Endothelial cell (in vitro differentiated cells): Measurements from ENCODE around the gene ADGRV1. TPM values are rescaled to one million over a fixed set of nuclear protein-coding genes. Genes with fewer than 3 reads are reported as not detected.

Experiments
- DNase-seq: peaks from one replicate; pipeline ENCODE4 v3.0.0; 2021; ENCODE audit warnings: low spot score
- H3K27ac Mint-ChIP-seq: one replicate; pipeline ENCODE4 v1.8.0; 2021; ENCODE audit warnings: mixed read lengths, inconsistent platforms; ENCODE audit not compliant: unreplicated experiment
- H3K27me3 Mint-ChIP-seq: one replicate; pipeline ENCODE4 v1.8.0; 2021; ENCODE audit warnings: mild to moderate bottlenecking, moderate library complexity, mixed read lengths, inconsistent platforms; ENCODE audit not compliant: unreplicated experiment
- H3K36me3 Mint-ChIP-seq: one replicate; pipeline ENCODE4 v1.8.0; 2021; ENCODE audit warnings: mild to moderate bottlenecking, low read depth, mixed read lengths, inconsistent platforms; ENCODE audit not compliant: unreplicated experiment
- H3K4me1 Mint-ChIP-seq: one replicate; pipeline ENCODE4 v1.8.0; 2021; ENCODE audit warnings: mild to moderate bottlenecking, mixed read lengths, inconsistent platforms; ENCODE audit not compliant: unreplicated experiment
- H3K4me3 Mint-ChIP-seq: one replicate; pipeline ENCODE4 v1.8.0; 2021; ENCODE audit warnings: mild to moderate bottlenecking, mixed read lengths, inconsistent platforms; ENCODE audit not compliant: unreplicated experiment
- H3K9me3 Mint-ChIP-seq: one replicate; pipeline ENCODE4 v1.8.0; 2021; ENCODE audit warnings: mixed read lengths, inconsistent platforms; ENCODE audit not compliant: unreplicated experiment
- total RNA-seq: library from RNA; stranded (reverse); fragmentation: NEBNext Ultra II Directional; extraction: Animal tissue kit (Norgen Biotek cat#: 25700); gene quantifications from one replicate; pipeline ENCODE4 v1.2.1, GENCODE V29; 2021; ENCODE audit not compliant: unreplicated experiment
- TF ChIP-seq, protein P1 (sequence below): fragments of 200-600 bp; sonication (generic); IDR thresholded peaks from one replicate; pipeline ENCODE4 v1.5.0; 2021; ENCODE audit warnings: antibody characterized with exemption; ENCODE audit not compliant: unreplicated experiment

The ADGRV1 gene
- total RNA-seq, 1 donor from 2014 or later, result 23.1 TPM

GRCh38 chr5:91020065-91020800, 461.6 kb downstream of the ADGRV1 start:
- Mint-ChIP-seq H3K36me3 (no peaks in the 10 kb centered on the region), H3K4me3 (no peak overlapping the region), H3K27me3 (peaks cover 2% of the 10 kb centered on the region), H3K9me3 (no peaks in the 10 kb centered on the region), H3K4me1 (peaks cover 2% of the 10 kb centered on the region), H3K27ac (no peak overlapping the region)
- TF ChIP-seq, protein P1, sequence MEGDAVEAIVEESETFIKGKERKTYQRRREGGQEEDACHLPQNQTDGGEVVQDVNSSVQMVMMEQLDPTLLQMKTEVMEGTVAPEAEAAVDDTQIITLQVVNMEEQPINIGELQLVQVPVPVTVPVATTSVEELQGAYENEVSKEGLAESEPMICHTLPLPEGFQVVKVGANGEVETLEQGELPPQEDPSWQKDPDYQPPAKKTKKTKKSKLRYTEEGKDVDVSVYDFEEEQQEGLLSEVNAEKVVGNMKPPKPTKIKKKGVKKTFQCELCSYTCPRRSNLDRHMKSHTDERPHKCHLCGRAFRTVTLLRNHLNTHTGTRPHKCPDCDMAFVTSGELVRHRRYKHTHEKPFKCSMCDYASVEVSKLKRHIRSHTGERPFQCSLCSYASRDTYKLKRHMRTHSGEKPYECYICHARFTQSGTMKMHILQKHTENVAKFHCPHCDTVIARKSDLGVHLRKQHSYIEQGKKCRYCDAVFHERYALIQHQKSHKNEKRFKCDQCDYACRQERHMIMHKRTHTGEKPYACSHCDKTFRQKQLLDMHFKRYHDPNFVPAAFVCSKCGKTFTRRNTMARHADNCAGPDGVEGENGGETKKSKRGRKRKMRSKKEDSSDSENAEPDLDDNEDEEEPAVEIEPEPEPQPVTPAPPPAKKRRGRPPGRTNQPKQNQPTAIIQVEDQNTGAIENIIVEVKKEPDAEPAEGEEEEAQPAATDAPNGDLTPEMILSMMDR, result no peak
- DNase-seq, result no peak

DNA sequence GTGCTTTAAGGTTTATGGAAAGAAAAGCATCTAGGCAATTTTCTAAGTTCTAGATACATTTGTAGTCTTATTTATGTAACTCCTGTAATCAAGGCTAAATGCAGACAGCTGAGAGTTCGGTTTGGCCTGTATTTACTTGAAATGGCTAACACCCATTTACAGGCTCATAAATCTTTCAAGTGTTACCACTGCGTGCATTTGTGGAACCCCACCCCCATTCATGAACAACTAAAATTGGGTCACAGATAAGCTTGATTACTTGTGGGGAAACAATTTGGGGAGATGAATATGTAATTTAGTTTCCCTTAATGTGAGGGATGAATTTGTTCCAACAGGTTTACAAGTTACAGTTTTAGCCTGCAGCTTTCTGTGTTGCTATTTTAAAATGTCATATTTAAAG, 463.9 kb downstream of the ADGRV1 start:
- Mint-ChIP-seq H3K4me3 (no peak overlapping the region), H3K9me3 (no peaks in the 10 kb centered on the region), H3K27ac (no peak overlapping the region), H3K4me1 (peaks cover 11% of the 10 kb centered on the region), H3K27me3 (peaks cover 2% of the 10 kb centered on the region), H3K36me3 (no peaks in the 10 kb centered on the region)
- DNase-seq, result no peak
- TF ChIP-seq, protein P1, result no peak

DNA sequence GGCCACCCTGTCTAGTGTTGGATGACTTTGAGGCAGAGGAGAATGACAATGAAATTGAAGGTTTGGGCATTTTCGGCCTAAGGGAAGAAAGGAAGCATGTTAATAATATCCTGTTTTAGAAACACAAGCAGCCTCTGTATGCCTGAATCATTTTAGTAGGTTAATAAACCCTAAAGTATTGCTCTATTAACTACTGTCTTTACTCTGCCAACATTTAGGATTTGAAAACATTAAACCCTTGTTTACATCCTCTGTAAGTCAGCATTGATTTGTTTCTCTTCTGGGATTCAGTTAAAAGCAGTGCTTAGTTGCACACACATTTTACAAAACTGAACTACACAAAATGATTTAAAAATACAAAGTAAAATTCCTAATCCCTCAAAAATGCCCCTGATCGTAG, 465.6 kb downstream of the ADGRV1 start:
- Mint-ChIP-seq H3K27me3 (peaks cover 2% of the 10 kb centered on the region), H3K4me3 (no peak overlapping the region), H3K9me3 (no peaks in the 10 kb centered on the region), H3K4me1 (peaks cover 18% of the 10 kb centered on the region), H3K36me3 (no peaks in the 10 kb centered on the region), H3K27ac (no peak overlapping the region)
- no peak for DNase-seq
- TF ChIP-seq, protein P1, result no peak

DNA sequence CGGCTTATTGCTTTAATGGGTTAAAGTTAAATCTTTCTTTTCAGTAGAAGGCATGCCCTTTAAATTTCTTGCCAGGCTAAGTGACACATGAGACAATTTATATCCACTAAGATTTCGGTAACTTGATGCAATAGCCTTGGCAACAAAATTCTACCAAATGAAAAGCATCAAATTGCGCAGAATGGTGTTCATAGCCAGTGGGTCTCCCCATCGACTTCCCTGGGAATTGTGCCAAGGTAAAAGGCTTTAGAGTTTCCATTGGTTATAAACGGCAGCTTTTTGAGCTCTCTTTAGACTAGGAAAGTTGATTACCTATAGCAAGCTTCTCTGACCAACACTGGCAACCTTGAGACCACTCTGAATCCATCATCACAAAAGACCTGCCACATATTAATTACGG, 466.1 kb downstream of the ADGRV1 start:
- TF ChIP-seq, protein P1, result no peak
- H3K9me3 Mint-ChIP-seq, result no peaks in the 10 kb centered on the region
- H3K36me3 Mint-ChIP-seq, result no peaks in the 10 kb centered on the region
- DNase-seq, result no peak
- H3K4me3 Mint-ChIP-seq, result no peak overlapping the region
- H3K27ac Mint-ChIP-seq, result no peak overlapping the region
- peaks cover 18% of the 10 kb centered on the region for H3K4me1 Mint-ChIP-seq
- H3K27me3 Mint-ChIP-seq, result peaks cover 2% of the 10 kb centered on the region

DNA sequence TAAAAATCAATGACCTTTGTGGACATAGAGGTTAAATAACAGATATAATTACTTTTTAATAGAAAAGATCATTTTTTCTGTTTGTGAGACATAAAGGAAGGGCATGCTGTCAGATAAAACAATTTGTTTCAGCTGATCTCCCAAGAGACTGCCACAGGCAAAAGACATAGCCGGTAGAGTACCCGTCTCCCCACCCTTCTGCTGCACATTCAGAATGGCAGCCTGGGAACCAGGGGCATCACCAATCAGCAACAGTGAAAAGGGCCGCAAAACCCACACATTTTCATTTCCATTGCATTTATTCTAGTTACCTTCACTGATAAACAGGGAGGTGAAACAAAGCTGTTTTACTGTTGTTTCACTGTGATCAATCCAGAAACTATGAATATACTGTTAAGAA, 466.9 kb downstream of the ADGRV1 start:
- Mint-ChIP-seq H3K9me3 (no peaks in the 10 kb centered on the region), H3K4me1 (peaks cover 18% of the 10 kb centered on the region), H3K4me3 (no peak overlapping the region), H3K27me3 (peaks cover 2% of the 10 kb centered on the region), H3K36me3 (no peaks in the 10 kb centered on the region), H3K27ac (no peak overlapping the region)
- TF ChIP-seq, protein P1, result no peak
- DNase-seq, result no peak
